Left lung (tissue), 10 donors: ENCODE measurements around the gene SP100. TPM values are rescaled to one million over a fixed set of nuclear protein-coding genes. Genes with fewer than 3 reads are reported as not detected.

ENCODE experiments used
- ATAC-seq: fragments of 200-7000 bp; cut with Tn5 transposase; one replicate; pipeline ENCODE4 v1.9.1; 2020; ENCODE audit warnings: moderate library complexity
- DNase-seq, 4 donors: peaks; one replicate each; pipeline ENCODE4 v3.0.0-alpha.2; 2013 to 2020
- H3K27ac ChIP-seq, 2 donors: fragments of 200-600 bp; sonication (generic) in 1 of 2; one replicate each; pipeline versions ENCODE4 v1.5.0 to v1.8.0; 2020 to 2021
- H3K27me3 ChIP-seq, 2 donors: fragments of 200-600 bp; sonication (generic) in 1 of 2; one replicate each; pipeline versions ENCODE4 v1.5.0 to v1.8.0; 2020 to 2021
- H3K36me3 ChIP-seq, 2 donors: fragments of 200-600 bp; sonication (generic) in 1 of 2; one replicate each; pipeline versions ENCODE4 v1.5.0 to v1.8.0; 2020 to 2021
- H3K4me1 ChIP-seq, 2 donors: fragments of 200-600 bp; one replicate each; pipeline ENCODE4 v1.8.0; 2021
- H3K4me3 ChIP-seq, 2 donors: fragments of 200-600 bp; sonication (generic) in 1 of 2; one replicate each; pipeline versions ENCODE4 v1.5.0 to v1.8.0; 2020 to 2021; ENCODE audit warnings: mild to moderate bottlenecking in 1 of 2
- H3K9me3 ChIP-seq, 2 donors: fragments of 200-600 bp; sonication (generic) in 1 of 2; one replicate each; pipeline versions ENCODE4 v1.5.0 to v1.8.0; 2020 to 2021
- intact Hi-C, 2 donors: fragments of 100-400 bp; cut with DNase I; formaldehyde crosslinking; loops; one replicate each; pipeline versions ENCODE4 v1.11.2 to v1.14.2; 2022
- polyA plus RNA-seq, 6 donors: library from polyadenylated mRNA; unstranded; fragments of 120-200 nt; gene quantifications; one replicate each; pipeline ENCODE4 v1.2.1, GENCODE V29; 2013; ENCODE audit not compliant: insufficient read length in 6 of 6
- total RNA-seq, 2 donors: library from RNA; stranded (reverse); fragmentation: NEBNext Ultra II Directional; extraction: Animal tissue kit (Norgen Biotek cat#: 25700); gene quantifications; one replicate each; pipeline ENCODE4 v1.2.1, GENCODE V29; 2021
- TF ChIP-seq, protein P1 (sequence below), 2 donors: fragments of 200-600 bp; sonication (generic) in 1 of 2; IDR thresholded peaks; one replicate each; pipeline versions ENCODE4 v1.5.0 to v1.8.0; 2021; ENCODE audit warnings: antibody characterized with exemption in 2 of 2
- donor health status: DM: no; HTN: yes; CAD: no.
- donor health status: DM: no; HTN: no; CAD: no.

Gene SP100
- total and polyA plus RNA-seq, 8 donors: 55.1 to 134 (median 68.3) TPM

DNA sequence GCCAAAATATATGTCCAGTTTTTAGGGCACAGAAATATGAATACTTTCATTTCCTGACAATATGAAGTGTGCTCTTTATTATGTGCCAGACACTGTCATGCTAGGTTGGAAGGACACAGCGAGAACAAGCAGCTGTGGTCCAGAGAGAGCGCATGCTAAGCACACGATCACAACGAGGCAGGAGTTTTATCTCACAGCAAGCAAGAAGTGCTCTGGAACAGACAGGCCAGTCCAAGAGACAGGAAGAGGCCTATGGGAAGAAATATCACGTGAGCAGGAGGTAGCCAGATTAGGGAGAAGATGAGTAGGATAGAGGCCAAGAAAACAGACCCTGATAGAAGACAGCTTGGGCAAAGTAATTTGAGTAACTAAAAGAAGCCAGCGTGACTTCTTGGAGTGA, 161.1 kb downstream of the SP100 start:
- no peak for ATAC-seq
- Histone ChIP-seq H3K4me1 (no peaks in the 10 kb centered on the region), H3K36me3 (no peaks in the 10 kb centered on the region), H3K9me3 (peaks cover 0 to 7% of the 10 kb centered on the region in 2 donors), H3K27me3 (peaks cover 0 to 10% of the 10 kb centered on the region in 2 donors), H3K27ac (no peak overlapping the region), H3K4me3 (no peak overlapping the region)
- TF ChIP-seq, protein P1, sequence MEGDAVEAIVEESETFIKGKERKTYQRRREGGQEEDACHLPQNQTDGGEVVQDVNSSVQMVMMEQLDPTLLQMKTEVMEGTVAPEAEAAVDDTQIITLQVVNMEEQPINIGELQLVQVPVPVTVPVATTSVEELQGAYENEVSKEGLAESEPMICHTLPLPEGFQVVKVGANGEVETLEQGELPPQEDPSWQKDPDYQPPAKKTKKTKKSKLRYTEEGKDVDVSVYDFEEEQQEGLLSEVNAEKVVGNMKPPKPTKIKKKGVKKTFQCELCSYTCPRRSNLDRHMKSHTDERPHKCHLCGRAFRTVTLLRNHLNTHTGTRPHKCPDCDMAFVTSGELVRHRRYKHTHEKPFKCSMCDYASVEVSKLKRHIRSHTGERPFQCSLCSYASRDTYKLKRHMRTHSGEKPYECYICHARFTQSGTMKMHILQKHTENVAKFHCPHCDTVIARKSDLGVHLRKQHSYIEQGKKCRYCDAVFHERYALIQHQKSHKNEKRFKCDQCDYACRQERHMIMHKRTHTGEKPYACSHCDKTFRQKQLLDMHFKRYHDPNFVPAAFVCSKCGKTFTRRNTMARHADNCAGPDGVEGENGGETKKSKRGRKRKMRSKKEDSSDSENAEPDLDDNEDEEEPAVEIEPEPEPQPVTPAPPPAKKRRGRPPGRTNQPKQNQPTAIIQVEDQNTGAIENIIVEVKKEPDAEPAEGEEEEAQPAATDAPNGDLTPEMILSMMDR (IDR thresholded peaks at IDR 0.05): no peak
- DNase-seq: no peak
- intact Hi-C loops: no loop called here

DNA sequence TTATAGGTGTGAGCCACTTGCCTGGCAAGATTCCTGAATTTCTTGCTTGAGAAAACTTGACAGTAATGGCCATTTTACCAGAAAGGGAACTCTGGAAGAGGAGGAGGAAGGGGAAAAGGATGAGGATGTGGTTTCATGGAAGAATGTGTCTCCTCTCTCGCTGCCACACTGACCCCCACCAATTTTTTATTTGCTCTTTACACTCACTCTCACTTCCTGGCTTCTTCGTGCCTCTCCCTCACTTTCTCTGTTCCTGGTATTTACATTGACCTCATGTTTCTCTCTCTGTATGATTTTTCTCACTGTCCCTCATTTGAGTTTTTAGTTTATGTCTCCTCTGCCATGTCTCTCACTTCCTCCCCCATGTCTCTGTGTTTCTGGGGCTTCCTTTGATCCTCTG, 162.1 kb downstream of the SP100 start:
- H3K27ac ChIP-seq: no peak overlapping the region
- ATAC-seq (no peak), DNase-seq (no peak)
- peaks cover 0 to 10% of the 10 kb centered on the region in 2 donors for H3K27me3 ChIP-seq
- no peaks in the 10 kb centered on the region for H3K36me3 ChIP-seq
- peaks cover 0 to 7% of the 10 kb centered on the region in 2 donors for H3K9me3 ChIP-seq
- H3K4me1 ChIP-seq: no peaks in the 10 kb centered on the region
- no peak overlapping the region for H3K4me3 ChIP-seq
- TF ChIP-seq, protein P1 (IDR thresholded peaks at IDR 0.05): no peak
- intact Hi-C loops: no loop called here

DNA sequence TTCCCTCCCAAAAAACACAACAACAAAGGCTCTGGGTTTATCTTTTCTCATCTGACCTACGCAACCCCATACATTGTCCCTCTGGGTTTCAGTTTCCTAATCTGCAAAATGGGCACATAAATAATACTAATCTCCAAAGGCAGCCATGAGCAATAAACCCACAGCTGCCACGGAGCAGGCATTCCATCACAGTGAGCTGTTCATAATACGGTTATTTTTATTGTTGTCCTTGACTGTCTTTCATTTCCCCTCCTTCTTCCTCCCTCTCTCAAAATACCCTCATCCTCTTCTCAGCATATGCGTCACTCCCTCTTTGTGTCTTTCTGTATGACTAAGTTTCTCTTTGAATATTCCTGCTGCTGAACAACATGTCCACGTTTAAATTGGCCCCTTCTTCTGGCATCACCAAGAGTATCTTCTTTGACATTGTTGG, 166.9 kb downstream of the SP100 start:
- Histone ChIP-seq H3K9me3 (no peaks in the 10 kb centered on the region), H3K4me1 (no peaks in the 10 kb centered on the region), H3K4me3 (no peak overlapping the region), H3K27me3 (peaks cover 0 to 10% of the 10 kb centered on the region in 2 donors), H3K27ac (no peak overlapping the region), H3K36me3 (no peaks in the 10 kb centered on the region)
- DNase-seq (no peak), ATAC-seq (no peak)
- TF ChIP-seq, protein P1 (IDR thresholded peaks at IDR 0.05): no peak
- intact Hi-C loops: no loop called here

DNA sequence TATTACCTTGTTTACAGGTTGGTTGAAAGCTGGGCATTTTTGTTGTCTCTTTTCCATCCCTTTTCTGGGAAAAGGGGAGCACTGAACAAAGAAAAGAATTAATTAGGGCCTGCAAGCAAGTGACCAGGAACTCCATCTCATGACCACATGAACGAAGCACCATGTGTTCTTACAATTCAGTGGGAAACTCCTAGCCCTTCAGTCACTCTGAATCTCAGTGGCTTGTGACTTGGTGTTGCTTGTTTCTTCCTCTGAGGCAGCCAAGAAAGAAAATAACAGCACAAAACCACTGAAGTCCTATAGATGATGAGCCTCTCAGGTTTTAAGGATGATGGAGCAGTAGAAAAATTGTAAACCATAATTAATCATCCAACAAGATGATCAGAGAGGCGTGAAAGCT, 167.6 kb downstream of the SP100 start:
- ATAC-seq (no peak), DNase-seq (no peak)
- no peak overlapping the region for H3K27ac ChIP-seq
- H3K4me1 ChIP-seq: no peaks in the 10 kb centered on the region
- no peaks in the 10 kb centered on the region for H3K9me3 ChIP-seq
- no peaks in the 10 kb centered on the region for H3K36me3 ChIP-seq
- TF ChIP-seq, protein P1 (IDR thresholded peaks at IDR 0.05): no peak
- peaks cover 0 to 10% of the 10 kb centered on the region in 2 donors for H3K27me3 ChIP-seq
- intact Hi-C loops: no loop called here
- no peak overlapping the region for H3K4me3 ChIP-seq

DNA sequence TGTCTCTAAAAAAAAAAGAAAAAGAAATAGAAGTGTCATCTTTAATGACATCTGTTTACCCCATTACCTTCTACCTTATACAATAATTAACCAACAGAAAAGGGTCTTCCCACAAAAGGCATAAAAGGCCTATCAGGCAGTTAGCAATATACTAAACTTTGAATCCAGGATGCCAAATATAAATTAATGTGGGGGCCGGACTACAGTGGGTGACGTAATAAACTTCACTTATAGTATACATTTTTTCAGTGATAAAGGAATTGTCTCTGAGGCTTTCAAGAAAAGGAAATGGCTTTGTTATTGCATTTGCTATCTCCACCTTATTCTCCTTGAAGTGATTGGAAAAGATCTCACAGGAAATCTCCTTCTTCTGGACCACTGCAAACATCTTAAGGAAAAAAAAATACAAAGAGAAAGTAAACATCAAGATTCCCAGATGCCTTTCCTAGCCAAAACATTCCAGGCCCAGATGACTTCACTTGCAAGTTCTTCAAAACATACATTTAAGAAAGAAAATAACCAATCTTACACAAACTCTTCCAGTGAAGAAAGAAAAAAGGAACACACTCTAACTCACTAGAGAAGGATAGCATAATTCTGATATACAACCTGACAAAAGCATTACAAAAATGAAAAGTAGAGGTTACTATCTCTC, 170.5 kb downstream of the SP100 start:
- DNase-seq (no peak), ATAC-seq (no peak)
- H3K27me3 ChIP-seq: no peaks in the 10 kb centered on the region
- H3K36me3 ChIP-seq: no peaks in the 10 kb centered on the region
- TF ChIP-seq, protein P1 (IDR thresholded peaks at IDR 0.05): no peak
- H3K4me1 ChIP-seq: no peaks in the 10 kb centered on the region
- no peaks in the 10 kb centered on the region for H3K9me3 ChIP-seq
- H3K27ac ChIP-seq: no peak overlapping the region
- H3K4me3 ChIP-seq: no peak overlapping the region
- intact Hi-C loops: no loop called here
